ENCODE results near the gene USP9X. TPM values are rescaled to one million over a fixed set of nuclear protein-coding genes. Genes with fewer than 3 reads are reported as not detected.

The USP9X gene
- total and polyA plus RNA-seq, 2 donors (not counting 1 experiment from before 2014, with no cell fraction given) = 54.0 to 161 TPM

GRCh38 chrX:41127477-41128192, 42.4 kb downstream of the USP9X start:
- Histone ChIP-seq H3K4me3 (replicated peaks in 1 of 4; ENCODE audit: control extremely low read depth in 1 of 4, insufficient read depth in 1 of 4, low read depth in 3 of 4, low read length in 4 of 4) (no peak overlapping the region), H3K36me3 (ENCODE audit: control insufficient read depth, insufficient read depth, low read length) (no peaks in the 10 kb centered on the region), H3K9me3 (ENCODE audit: control insufficient read depth, insufficient read depth, low read depth, low read length) (no peaks in the 10 kb centered on the region), H3K79me2 (ENCODE audit: control insufficient read depth, insufficient read depth, low read length) (peaks cover 22% of the 10 kb centered on the region), H2AFZ (ENCODE audit: low read length) (no peak overlapping the region), H3K27ac (ENCODE audit: insufficient read depth, low read length) (no peak overlapping the region), H3K27me3 (ENCODE audit: control insufficient read depth, insufficient read depth, low read length) (no peaks in the 10 kb centered on the region), H3K9ac (ENCODE audit: insufficient read depth, low read length) (no peak overlapping the region), H3K4me2 (ENCODE audit: extremely low read depth, insufficient read depth, low read length) (no peak overlapping the region), H4K20me1 (ENCODE audit: control insufficient read depth, extremely low read depth, insufficient read depth, low read length) (peaks cover 5% of the 10 kb centered on the region), H3K4me1 (ENCODE audit: control insufficient read depth, extremely low read depth, insufficient read depth, low read length) (no peaks in the 10 kb centered on the region)
- DNase-seq (ENCODE audit: low read depth in 2 of 2) = no peak
- TF ChIP-seq EZH2 (IDR thresholded peaks at IDR 0.05; ENCODE audit: low read length, missing control alignments) (no peak), CTCF (conservative IDR thresholded peaks at IDR 0.05 in 1 of 2, IDR thresholded peaks at IDR 0.05 in 1 of 2; ENCODE audit: low read depth in 1 of 2, low read length in 2 of 2) (no peak)

DNA sequence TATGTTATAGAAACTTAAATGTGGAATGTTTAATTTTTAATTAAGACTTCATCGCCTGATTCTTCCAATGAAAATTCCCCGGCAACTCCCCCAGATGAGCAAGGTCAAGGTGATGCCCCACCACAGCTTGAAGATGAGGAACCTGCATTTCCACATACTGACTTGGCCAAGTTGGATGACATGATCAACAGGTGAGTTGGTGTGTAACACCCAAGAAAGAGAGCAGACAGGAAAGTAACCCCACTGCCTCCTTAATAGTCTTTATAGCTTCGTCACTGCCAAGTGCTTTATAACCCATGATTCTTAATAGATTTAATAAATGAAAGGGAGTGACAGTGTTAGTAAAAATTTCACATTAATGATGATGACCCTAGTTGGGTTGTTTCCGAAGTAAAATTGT, 43.7 kb downstream of the USP9X start:
- H3K79me2 ChIP-seq (ENCODE audit: control insufficient read depth, insufficient read depth, low read length) = peaks cover 14% of the 10 kb centered on the region
- no peak overlapping the region for H3K4me2 ChIP-seq (ENCODE audit: extremely low read depth, insufficient read depth, low read length)
- H4K20me1 ChIP-seq (ENCODE audit: control insufficient read depth, extremely low read depth, insufficient read depth, low read length) = peaks cover 3% of the 10 kb centered on the region
- TF ChIP-seq CTCF (conservative IDR thresholded peaks at IDR 0.05 in 1 of 2, IDR thresholded peaks at IDR 0.05 in 1 of 2; ENCODE audit: low read depth in 1 of 2, low read length in 2 of 2) (no peak), EZH2 (IDR thresholded peaks at IDR 0.05; ENCODE audit: low read length, missing control alignments) (no peak)
- H2AFZ ChIP-seq (ENCODE audit: low read length) = no peak overlapping the region
- no peak overlapping the region for H3K9ac ChIP-seq (ENCODE audit: insufficient read depth, low read length)
- H3K27me3 ChIP-seq (ENCODE audit: control insufficient read depth, insufficient read depth, low read length) = no peaks in the 10 kb centered on the region
- H3K4me3 ChIP-seq (replicated peaks in 1 of 4; ENCODE audit: control extremely low read depth in 1 of 4, insufficient read depth in 1 of 4, low read depth in 3 of 4, low read length in 4 of 4) = no peak overlapping the region
- no peak for DNase-seq (ENCODE audit: low read depth in 2 of 2)
- H3K4me1 ChIP-seq (ENCODE audit: control insufficient read depth, extremely low read depth, insufficient read depth, low read length) = no peaks in the 10 kb centered on the region
- H3K36me3 ChIP-seq (ENCODE audit: control insufficient read depth, insufficient read depth, low read length) = no peaks in the 10 kb centered on the region
- no peak overlapping the region for H3K27ac ChIP-seq (ENCODE audit: insufficient read depth, low read length)
- H3K9me3 ChIP-seq (ENCODE audit: control insufficient read depth, insufficient read depth, low read depth, low read length) = no peaks in the 10 kb centered on the region

- no peak for DNase-seq (ENCODE audit: low read depth in 2 of 2)
- no peak overlapping the region for H3K4me3 ChIP-seq (replicated peaks in 1 of 4; ENCODE audit: control extremely low read depth in 1 of 4, insufficient read depth in 1 of 4, low read depth in 3 of 4, low read length in 4 of 4)
- H3K27me3 ChIP-seq (ENCODE audit: control insufficient read depth, insufficient read depth, low read length) = no peaks in the 10 kb centered on the region
- H4K20me1 ChIP-seq (ENCODE audit: control insufficient read depth, extremely low read depth, insufficient read depth, low read length) = peaks cover 3% of the 10 kb centered on the region
- H3K9me3 ChIP-seq (ENCODE audit: control insufficient read depth, insufficient read depth, low read depth, low read length) = no peaks in the 10 kb centered on the region
- H3K27ac ChIP-seq (ENCODE audit: insufficient read depth, low read length) = no peak overlapping the region
- H3K4me2 ChIP-seq (ENCODE audit: extremely low read depth, insufficient read depth, low read length) = no peak overlapping the region
- H3K79me2 ChIP-seq (ENCODE audit: control insufficient read depth, insufficient read depth, low read length) = peaks cover 5% of the 10 kb centered on the region
- no peak overlapping the region for H2AFZ ChIP-seq (ENCODE audit: low read length)
- no peak overlapping the region for H3K9ac ChIP-seq (ENCODE audit: insufficient read depth, low read length)
- no peaks in the 10 kb centered on the region for H3K36me3 ChIP-seq (ENCODE audit: control insufficient read depth, insufficient read depth, low read length)
- TF ChIP-seq EZH2 (IDR thresholded peaks at IDR 0.05; ENCODE audit: low read length, missing control alignments) = no peak
- TF ChIP-seq CTCF (conservative IDR thresholded peaks at IDR 0.05 in 1 of 2, IDR thresholded peaks at IDR 0.05 in 1 of 2; ENCODE audit: low read depth in 1 of 2, low read length in 2 of 2) = no peak
- no peaks in the 10 kb centered on the region for H3K4me1 ChIP-seq (ENCODE audit: control insufficient read depth, extremely low read depth, insufficient read depth, low read length)
These were observed 46.5 kb downstream of the USP9X start for GRCh38 chrX:41131766-41132165.

All from fibroblast of lung (primary cell).